ENCODE data around the gene NBPF4. TPM values are rescaled to one million over a fixed set of nuclear protein-coding genes. Genes with fewer than 3 reads are reported as not detected.

Gene NBPF4
- total and polyA plus RNA-seq, 10 of the 15 experiments (the other 5 are each of a cell fraction or from before 2014, with no cell fraction given) = not detected

DNA sequence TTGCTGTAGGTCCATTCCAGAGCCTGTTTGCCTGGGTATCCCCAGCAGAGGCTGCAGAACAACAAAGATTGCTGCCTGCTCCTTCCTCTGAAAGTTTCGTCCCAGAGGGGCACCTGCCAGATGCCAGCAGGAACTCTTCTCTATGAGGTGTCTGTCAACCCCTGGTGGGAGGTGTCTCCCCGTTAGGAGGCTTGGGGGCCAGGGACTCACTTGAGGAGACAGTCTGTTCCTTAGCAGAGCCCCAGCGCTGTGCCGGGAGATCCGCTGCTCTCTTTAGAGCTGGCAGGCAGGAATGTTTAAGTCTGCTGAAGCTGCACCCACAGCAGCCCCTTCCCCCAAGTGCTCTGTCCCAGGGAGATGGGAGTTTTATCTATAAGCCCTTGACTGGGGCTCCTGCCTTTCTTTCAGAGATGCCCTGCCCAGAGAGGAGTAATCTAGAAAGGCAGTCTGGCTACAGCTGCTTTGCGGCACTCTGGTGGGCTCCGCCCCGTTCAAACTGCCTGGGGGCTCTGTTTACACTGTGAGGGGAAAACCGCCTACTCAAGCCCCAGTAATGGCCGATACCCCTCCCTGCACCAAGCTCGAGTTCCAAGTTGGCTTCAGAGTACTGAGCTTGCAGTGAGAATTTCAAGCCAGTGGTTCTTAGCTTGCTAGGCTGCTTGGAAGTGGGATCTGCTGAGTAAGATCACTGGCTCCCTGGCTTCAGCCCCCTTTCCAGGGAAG, 35.0 kb downstream of the NBPF4 start:
- H3K27ac ChIP-seq (ENCODE audit: control insufficient read depth, insufficient read depth) = no peak overlapping the region
- H3K9ac ChIP-seq (ENCODE audit: control insufficient read depth, insufficient read depth, low read length) = no peak overlapping the region
- no peaks in the 10 kb centered on the region for H3K79me2 ChIP-seq (ENCODE audit: control insufficient read depth, insufficient read depth, low read length)
- ChIA-PET CTCF (interaction anchor here (1.1 to 1.8 kb wide), 2 partner anchors 352 to 435 kb away, joined by 3 to 4 read pairs; no protein-coding TSS in a partner anchor), RAD21 (ENCODE audit: unreplicated experiment) (interaction anchor here (1.8 kb wide), 1 partner anchor 353 kb away, joined by 5 read pairs; no protein-coding TSS in a partner anchor), SMC1A (ENCODE audit: uncharacterized antibody, unreplicated experiment) (interaction anchor here (0.9 to 1.1 kb wide), 2 partner anchors 27 to 56 kb away, joined by 3 read pairs; no protein-coding TSS in a partner anchor), POLR2A (no interaction called here)
- no peak overlapping the region for H3K4me3 ChIP-seq
- 43% methylated on average over 11 of the region's 11 CpGs for WGBS (ENCODE audit: insufficient coverage, insufficient replicate concordance, low lambda C conversion rate, missing lambda C conversion rate)
- no peaks in the 10 kb centered on the region for H3K9me3 ChIP-seq (replicated peaks; ENCODE audit: control insufficient read depth, insufficient read depth, low read length)
- H2AFZ ChIP-seq (ENCODE audit: control insufficient read depth, low read depth, low read length) = no peak overlapping the region
- H3K4me2 ChIP-seq (ENCODE audit: control insufficient read depth, insufficient read depth) = no peak overlapping the region
- no peaks in the 10 kb centered on the region for H3K4me1 ChIP-seq (ENCODE audit: control insufficient read depth, insufficient read depth, low read length)
- H3K27me3 ChIP-seq (replicated peaks in 1 of 2; ENCODE audit: control insufficient read depth in 2 of 2, insufficient read depth in 2 of 2, low read length in 1 of 2) = no peaks in the 10 kb centered on the region
- in situ Hi-C loops (cut with MboI) = loop anchor here (10.0 kb wide), 1 partner anchor 356 kb away; the partner anchor contains the start of gene EEIG2
- BruUV-seq (replicated peaks) = no TSS peak
- DNase-seq (ENCODE audit: low read depth, low spot score) = no peak
- FAIRE-seq = no peak
- intact Hi-C loops (cut with micrococcal nuclease; ENCODE audit: unreplicated experiment) = no loop called here
- ATAC-seq = peak; percentile 14; the same call in 2 of the 3 replicates
- no peaks in the 10 kb centered on the region for H4K20me1 ChIP-seq (ENCODE audit: control insufficient read depth, insufficient read depth)
- no peaks in the 10 kb centered on the region for H3K36me3 ChIP-seq (ENCODE audit: control insufficient read depth in 2 of 2, insufficient read depth in 2 of 2, low read length in 1 of 2)
- no peak for TF ChIP-seq RFX5 (IDR thresholded peaks at IDR 0.05; ENCODE audit: low read depth, low read length)
- no peak for TF ChIP-seq MEF2A (IDR thresholded peaks at IDR 0.05; ENCODE audit: insufficient read depth, low read depth, low read length)
- no peak for TF ChIP-seq SMC3 (IDR thresholded peaks at IDR 0.05; ENCODE audit: borderline replicate concordance, low read length)
- TF ChIP-seq, protein P1, sequence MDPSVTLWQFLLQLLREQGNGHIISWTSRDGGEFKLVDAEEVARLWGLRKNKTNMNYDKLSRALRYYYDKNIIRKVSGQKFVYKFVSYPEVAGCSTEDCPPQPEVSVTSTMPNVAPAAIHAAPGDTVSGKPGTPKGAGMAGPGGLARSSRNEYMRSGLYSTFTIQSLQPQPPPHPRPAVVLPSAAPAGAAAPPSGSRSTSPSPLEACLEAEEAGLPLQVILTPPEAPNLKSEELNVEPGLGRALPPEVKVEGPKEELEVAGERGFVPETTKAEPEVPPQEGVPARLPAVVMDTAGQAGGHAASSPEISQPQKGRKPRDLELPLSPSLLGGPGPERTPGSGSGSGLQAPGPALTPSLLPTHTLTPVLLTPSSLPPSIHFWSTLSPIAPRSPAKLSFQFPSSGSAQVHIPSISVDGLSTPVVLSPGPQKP (IDR thresholded peaks at IDR 0.05; ENCODE audit: low read depth, low read length) = no peak
- TF ChIP-seq, protein P2, sequence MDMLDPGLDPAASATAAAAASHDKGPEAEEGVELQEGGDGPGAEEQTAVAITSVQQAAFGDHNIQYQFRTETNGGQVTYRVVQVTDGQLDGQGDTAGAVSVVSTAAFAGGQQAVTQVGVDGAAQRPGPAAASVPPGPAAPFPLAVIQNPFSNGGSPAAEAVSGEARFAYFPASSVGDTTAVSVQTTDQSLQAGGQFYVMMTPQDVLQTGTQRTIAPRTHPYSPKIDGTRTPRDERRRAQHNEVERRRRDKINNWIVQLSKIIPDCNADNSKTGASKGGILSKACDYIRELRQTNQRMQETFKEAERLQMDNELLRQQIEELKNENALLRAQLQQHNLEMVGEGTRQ (IDR thresholded peaks at IDR 0.05; ENCODE audit: borderline replicate concordance, low read depth, low read length) = no peak
- TF ChIP-seq MEF2B (IDR thresholded peaks at IDR 0.05; ENCODE audit: partially characterized antibody, poor library complexity, severe bottlenecking) = no peak
- no peak for TF ChIP-seq RAD51 (IDR thresholded peaks at IDR 0.05)
- TF ChIP-seq TCF12 (IDR thresholded peaks at IDR 0.05; ENCODE audit: low read depth, low read length) = no peak
- no peak for TF ChIP-seq EGR1 (IDR thresholded peaks at IDR 0.05; ENCODE audit: borderline replicate concordance in 1 of 2, low read depth in 2 of 2, low read length in 2 of 2)
- TF ChIP-seq, protein P3, sequence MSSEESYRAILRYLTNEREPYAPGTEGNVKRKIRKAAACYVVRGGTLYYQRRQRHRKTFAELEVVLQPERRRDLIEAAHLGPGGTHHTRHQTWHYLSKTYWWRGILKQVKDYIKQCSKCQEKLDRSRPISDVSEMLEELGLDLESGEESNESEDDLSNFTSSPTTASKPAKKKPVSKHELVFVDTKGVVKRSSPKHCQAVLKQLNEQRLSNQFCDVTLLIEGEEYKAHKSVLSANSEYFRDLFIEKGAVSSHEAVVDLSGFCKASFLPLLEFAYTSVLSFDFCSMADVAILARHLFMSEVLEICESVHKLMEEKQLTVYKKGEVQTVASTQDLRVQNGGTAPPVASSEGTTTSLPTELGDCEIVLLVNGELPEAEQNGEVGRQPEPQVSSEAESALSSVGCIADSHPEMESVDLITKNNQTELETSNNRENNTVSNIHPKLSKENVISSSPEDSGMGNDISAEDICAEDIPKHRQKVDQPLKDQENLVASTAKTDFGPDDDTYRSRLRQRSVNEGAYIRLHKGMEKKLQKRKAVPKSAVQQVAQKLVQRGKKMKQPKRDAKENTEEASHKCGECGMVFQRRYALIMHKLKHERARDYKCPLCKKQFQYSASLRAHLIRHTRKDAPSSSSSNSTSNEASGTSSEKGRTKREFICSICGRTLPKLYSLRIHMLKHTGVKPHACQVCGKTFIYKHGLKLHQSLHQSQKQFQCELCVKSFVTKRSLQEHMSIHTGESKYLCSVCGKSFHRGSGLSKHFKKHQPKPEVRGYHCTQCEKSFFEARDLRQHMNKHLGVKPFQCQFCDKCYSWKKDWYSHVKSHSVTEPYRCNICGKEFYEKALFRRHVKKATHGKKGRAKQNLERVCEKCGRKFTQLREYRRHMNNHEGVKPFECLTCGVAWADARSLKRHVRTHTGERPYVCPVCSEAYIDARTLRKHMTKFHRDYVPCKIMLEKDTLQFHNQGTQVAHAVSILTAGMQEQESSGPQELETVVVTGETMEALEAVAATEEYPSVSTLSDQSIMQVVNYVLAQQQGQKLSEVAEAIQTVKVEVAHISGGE (CRISPR knock-in tag; IDR thresholded peaks at IDR 0.05) = no peak
- TF ChIP-seq MYC (IDR thresholded peaks at IDR 0.05; ENCODE audit: insufficient read depth, insufficient read length, insufficient replicate concordance, low read length, severe bottlenecking) = no peak
- TF ChIP-seq TBL1XR1 (IDR thresholded peaks at IDR 0.05; ENCODE audit: low read depth, low read length) = no peak
- no peak for TF ChIP-seq BMI1 (IDR thresholded peaks at IDR 0.05; ENCODE audit: borderline replicate concordance)
- TF ChIP-seq RAD21 (IDR thresholded peaks at IDR 0.05; ENCODE audit: insufficient read depth, low read depth, low read length) = no peak
- TF ChIP-seq, protein P4, sequence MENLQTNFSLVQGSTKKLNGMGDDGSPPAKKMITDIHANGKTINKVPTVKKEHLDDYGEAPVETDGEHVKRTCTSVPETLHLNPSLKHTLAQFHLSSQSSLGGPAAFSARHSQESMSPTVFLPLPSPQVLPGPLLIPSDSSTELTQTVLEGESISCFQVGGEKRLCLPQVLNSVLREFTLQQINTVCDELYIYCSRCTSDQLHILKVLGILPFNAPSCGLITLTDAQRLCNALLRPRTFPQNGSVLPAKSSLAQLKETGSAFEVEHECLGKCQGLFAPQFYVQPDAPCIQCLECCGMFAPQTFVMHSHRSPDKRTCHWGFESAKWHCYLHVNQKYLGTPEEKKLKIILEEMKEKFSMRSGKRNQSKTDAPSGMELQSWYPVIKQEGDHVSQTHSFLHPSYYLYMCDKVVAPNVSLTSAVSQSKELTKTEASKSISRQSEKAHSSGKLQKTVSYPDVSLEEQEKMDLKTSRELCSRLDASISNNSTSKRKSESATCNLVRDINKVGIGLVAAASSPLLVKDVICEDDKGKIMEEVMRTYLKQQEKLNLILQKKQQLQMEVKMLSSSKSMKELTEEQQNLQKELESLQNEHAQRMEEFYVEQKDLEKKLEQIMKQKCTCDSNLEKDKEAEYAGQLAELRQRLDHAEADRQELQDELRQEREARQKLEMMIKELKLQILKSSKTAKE (IDR thresholded peaks at IDR 0.05; ENCODE audit: low read depth, poor library complexity, severe bottlenecking) = no peak
